ENCODE data around the gene ZBTB49.

Gene ZBTB49

DNA sequence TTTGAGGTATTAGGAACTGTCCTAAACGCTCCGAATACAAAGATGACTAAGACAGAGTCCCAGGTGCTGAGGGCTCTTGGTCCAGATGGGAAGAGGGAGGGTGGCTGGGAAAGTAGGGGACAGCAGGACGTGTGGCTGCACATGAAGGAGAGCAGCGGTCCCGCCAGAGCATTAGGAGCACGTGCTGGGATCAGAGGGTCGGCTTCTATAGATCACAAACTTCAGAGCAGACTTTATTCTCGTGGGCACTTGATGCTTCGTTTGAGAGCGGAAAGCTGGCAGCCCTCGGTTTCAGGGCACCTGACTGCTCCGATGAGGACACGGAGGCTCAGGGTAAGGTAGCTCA lies 26.1 kb downstream of the ZBTB49 start:
- Histone ChIP-seq H3K27me3 (ENCODE audit: insufficient read depth, low read depth) (no peaks in the 10 kb centered on the region), H3K36me3 (ENCODE audit: insufficient read depth) (no peaks in the 10 kb centered on the region), H2AFZ (ENCODE audit: low read depth) (no peak overlapping the region), H3K27ac (no peak overlapping the region), H3K79me2 (ENCODE audit: insufficient read depth, low read depth) (no peaks in the 10 kb centered on the region), H3K9ac (no peak overlapping the region), H4K20me1 (ENCODE audit: insufficient read depth) (no peaks in the 10 kb centered on the region), H3K4me2 (no peak overlapping the region), H3K4me3 (IDR thresholded peaks at IDR 0.05; ENCODE audit: insufficient read depth, low read depth, low read length) (no peak overlapping the region), H3K4me1 (ENCODE audit: low read depth, poor library complexity, severe bottlenecking) (peaks cover 13% of the 10 kb centered on the region)
- TF ChIP-seq, protein P1, sequence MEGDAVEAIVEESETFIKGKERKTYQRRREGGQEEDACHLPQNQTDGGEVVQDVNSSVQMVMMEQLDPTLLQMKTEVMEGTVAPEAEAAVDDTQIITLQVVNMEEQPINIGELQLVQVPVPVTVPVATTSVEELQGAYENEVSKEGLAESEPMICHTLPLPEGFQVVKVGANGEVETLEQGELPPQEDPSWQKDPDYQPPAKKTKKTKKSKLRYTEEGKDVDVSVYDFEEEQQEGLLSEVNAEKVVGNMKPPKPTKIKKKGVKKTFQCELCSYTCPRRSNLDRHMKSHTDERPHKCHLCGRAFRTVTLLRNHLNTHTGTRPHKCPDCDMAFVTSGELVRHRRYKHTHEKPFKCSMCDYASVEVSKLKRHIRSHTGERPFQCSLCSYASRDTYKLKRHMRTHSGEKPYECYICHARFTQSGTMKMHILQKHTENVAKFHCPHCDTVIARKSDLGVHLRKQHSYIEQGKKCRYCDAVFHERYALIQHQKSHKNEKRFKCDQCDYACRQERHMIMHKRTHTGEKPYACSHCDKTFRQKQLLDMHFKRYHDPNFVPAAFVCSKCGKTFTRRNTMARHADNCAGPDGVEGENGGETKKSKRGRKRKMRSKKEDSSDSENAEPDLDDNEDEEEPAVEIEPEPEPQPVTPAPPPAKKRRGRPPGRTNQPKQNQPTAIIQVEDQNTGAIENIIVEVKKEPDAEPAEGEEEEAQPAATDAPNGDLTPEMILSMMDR (conservative IDR thresholded peaks at IDR 0.05; ENCODE audit: low read depth, low read length), result no peak

- TF ChIP-seq, protein P1 (conservative IDR thresholded peaks at IDR 0.05; ENCODE audit: low read depth, low read length), result no peak
- Histone ChIP-seq H3K36me3 (ENCODE audit: insufficient read depth) (no peaks in the 10 kb centered on the region), H3K27ac (no peak overlapping the region), H3K9ac (no peak overlapping the region), H3K4me1 (ENCODE audit: low read depth, poor library complexity, severe bottlenecking) (peaks cover 13% of the 10 kb centered on the region), H2AFZ (ENCODE audit: low read depth) (no peak overlapping the region), H4K20me1 (ENCODE audit: insufficient read depth) (no peaks in the 10 kb centered on the region), H3K4me3 (IDR thresholded peaks at IDR 0.05; ENCODE audit: insufficient read depth, low read depth, low read length) (no peak overlapping the region), H3K79me2 (ENCODE audit: insufficient read depth, low read depth) (no peaks in the 10 kb centered on the region), H3K4me2 (no peak overlapping the region), H3K27me3 (ENCODE audit: insufficient read depth, low read depth) (no peaks in the 10 kb centered on the region)
Measured at GRCh38 chr4:4317496-4318232, 27.6 kb downstream of the ZBTB49 start.

GRCh38 chr4:4320528-4320927 lies 30.5 kb downstream of the ZBTB49 start:
- Histone ChIP-seq H3K4me1 (ENCODE audit: low read depth, poor library complexity, severe bottlenecking) (peaks cover 13% of the 10 kb centered on the region), H3K9ac (no peak overlapping the region), H2AFZ (ENCODE audit: low read depth) (no peak overlapping the region), H3K27me3 (ENCODE audit: insufficient read depth, low read depth) (no peaks in the 10 kb centered on the region), H4K20me1 (ENCODE audit: insufficient read depth) (no peaks in the 10 kb centered on the region), H3K4me3 (IDR thresholded peaks at IDR 0.05; ENCODE audit: insufficient read depth, low read depth, low read length) (no peak overlapping the region), H3K36me3 (ENCODE audit: insufficient read depth) (no peaks in the 10 kb centered on the region), H3K4me2 (no peak overlapping the region), H3K27ac (no peak overlapping the region), H3K79me2 (ENCODE audit: insufficient read depth, low read depth) (no peaks in the 10 kb centered on the region)
- TF ChIP-seq, protein P1 (conservative IDR thresholded peaks at IDR 0.05; ENCODE audit: low read depth, low read length), result no peak

DNA sequence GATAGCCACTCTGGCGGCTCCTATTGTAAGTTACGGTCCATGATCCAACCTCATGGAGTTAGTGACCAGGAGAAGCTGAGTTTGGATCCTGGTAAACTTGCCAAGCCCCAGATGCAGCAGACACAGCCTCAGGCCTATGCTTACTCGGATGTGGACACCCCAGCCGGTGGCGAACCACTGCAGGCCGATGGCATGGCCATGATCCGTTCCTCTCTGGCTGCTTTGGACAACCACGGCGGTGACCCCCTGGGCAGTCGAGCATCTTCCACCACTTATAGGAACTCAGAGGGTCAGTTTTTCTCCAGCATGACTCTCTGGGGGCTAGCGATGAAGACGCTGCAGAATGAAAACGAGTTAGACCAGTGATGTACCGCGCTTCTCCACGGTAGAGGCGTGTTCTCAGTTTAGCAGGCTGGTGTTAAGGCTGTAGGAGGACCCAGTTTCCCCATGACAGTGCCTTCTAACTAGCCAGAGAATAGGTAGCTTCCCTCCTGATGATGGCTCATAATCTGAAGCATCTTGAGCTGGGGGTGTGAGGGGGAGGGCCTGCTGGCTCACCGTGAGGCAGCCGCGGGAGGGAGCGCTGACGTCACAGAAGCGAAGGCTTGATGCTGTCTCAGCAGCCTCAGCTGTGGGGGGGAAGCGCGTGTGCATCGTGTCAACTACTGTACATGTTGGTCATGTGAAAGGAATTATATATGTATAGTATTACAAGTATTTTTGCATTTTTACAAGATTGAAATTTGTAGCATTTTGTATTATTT lies 31.1 kb downstream of the ZBTB49 start:
- no peaks in the 10 kb centered on the region for H3K79me2 ChIP-seq (ENCODE audit: insufficient read depth, low read depth)
- TF ChIP-seq, protein P1 (conservative IDR thresholded peaks at IDR 0.05; ENCODE audit: low read depth, low read length), result no peak
- no peaks in the 10 kb centered on the region for H4K20me1 ChIP-seq (ENCODE audit: insufficient read depth)
- H3K27ac ChIP-seq, result no peak overlapping the region
- H3K4me3 ChIP-seq (IDR thresholded peaks at IDR 0.05; ENCODE audit: insufficient read depth, low read depth, low read length), result no peak overlapping the region
- H2AFZ ChIP-seq (ENCODE audit: low read depth), result no peak overlapping the region
- no peaks in the 10 kb centered on the region for H3K27me3 ChIP-seq (ENCODE audit: insufficient read depth, low read depth)
- H3K36me3 ChIP-seq (ENCODE audit: insufficient read depth), result no peaks in the 10 kb centered on the region
- H3K4me1 ChIP-seq (ENCODE audit: low read depth, poor library complexity, severe bottlenecking), result peaks cover 13% of the 10 kb centered on the region
- H3K4me2 ChIP-seq, result no peak overlapping the region
- no peak overlapping the region for H3K9ac ChIP-seq
